Measurements from ENCODE around the gene HMBS.

DNA sequence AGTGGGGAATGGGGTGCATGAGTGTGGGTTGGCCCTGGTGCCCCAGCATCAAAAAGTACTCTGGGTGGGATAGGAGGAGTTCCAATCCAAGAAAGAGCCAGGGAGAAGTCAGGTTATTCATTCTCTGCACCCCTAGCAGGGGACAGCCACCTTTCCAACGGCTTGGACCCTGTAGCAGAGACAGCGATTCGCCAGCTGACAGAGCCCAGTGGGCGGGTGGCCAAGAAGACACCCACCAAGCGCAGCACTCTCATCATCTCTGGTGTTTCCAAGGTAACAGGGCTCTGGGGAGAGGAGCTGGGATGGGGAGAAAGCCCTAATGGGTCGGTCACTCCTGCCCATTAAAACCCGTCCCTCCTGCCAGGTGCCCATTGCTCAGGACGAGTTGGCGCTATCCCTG is 29.0 kb downstream of the HMBS start:
- TF ChIP-seq, protein P1, sequence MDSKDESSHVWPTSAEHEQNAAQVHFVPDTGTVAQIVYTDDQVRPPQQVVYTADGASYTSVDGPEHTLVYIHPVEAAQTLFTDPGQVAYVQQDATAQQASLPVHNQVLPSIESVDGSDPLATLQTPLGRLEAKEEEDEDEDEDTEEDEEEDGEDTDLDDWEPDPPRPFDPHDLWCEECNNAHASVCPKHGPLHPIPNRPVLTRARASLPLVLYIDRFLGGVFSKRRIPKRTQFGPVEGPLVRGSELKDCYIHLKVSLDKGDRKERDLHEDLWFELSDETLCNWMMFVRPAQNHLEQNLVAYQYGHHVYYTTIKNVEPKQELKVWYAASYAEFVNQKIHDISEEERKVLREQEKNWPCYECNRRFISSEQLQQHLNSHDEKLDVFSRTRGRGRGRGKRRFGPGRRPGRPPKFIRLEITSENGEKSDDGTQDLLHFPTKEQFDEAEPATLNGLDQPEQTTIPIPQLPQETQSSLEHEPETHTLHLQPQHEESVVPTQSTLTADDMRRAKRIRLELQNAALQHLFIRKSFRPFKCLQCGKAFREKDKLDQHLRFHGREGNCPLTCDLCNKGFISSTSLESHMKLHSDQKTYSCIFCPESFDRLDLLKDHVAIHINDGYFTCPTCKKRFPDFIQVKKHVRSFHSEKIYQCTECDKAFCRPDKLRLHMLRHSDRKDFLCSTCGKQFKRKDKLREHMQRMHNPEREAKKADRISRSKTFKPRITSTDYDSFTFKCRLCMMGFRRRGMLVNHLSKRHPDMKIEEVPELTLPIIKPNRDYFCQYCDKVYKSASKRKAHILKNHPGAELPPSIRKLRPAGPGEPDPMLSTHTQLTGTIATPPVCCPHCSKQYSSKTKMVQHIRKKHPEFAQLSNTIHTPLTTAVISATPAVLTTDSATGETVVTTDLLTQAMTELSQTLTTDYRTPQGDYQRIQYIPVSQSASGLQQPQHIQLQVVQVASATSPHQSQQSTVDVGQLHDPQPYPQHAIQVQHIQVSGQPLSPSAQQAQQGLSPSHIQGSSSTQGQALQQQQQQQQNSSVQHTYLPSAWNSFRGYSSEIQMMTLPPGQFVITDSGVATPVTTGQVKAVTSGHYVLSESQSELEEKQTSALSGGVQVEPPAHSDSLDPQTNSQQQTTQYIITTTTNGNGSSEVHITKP (tag by site-specific recombination; IDR thresholded peaks at IDR 0.05) = no peak
- TF ChIP-seq ZNF624 (tag by site-specific recombination; IDR thresholded peaks at IDR 0.05) (no peak), ZNF768 (tag by site-specific recombination; IDR thresholded peaks at IDR 0.05) (no peak), PBX3 (CRISPR knock-in tag; IDR thresholded peaks at IDR 0.05) (no peak), CTCF (tag by site-specific recombination; IDR thresholded peaks at IDR 0.05) (no peak), ZNF777 (tag by site-specific recombination; IDR thresholded peaks at IDR 0.05; ENCODE audit: borderline replicate concordance) (no peak), ZBTB48 (tag by site-specific recombination; IDR thresholded peaks at IDR 0.05) (no peak), ZBTB1 (tag by site-specific recombination; IDR thresholded peaks at IDR 0.05) (no peak), SP2 (tag by site-specific recombination; IDR thresholded peaks at IDR 0.05) (no peak)

Measured in HEK293 (cell line).